Bronchial epithelial cell (primary cell): Measurements from ENCODE around the gene SCYGR4. TPM values are rescaled to one million over a fixed set of nuclear protein-coding genes. Genes with fewer than 3 reads are reported as not detected.
A peak's percentile ranks its signal among the peaks of the same experiment; 100 is the strongest.

Experiments used
- DNase-seq: peaks from one replicate; pipeline ENCODE4 v3.0.0-alpha.2; 2010; ENCODE audit warnings: low read depth
- FAIRE-seq: peaks from 2 replicates; lab custom pipeline; 2011; peaks lifted over from hg19 to GRCh38; lab: Jason Lieb, UNC
- H3K27me3 ChIP-seq: 2 replicates; pipeline ENCODE4 v1.5.1; 2011; ENCODE audit warnings: low read length; ENCODE audit not compliant: control insufficient read depth, insufficient read depth
- H3K36me3 ChIP-seq: 2 replicates; pipeline ENCODE4 v1.5.1; 2011; ENCODE audit warnings: low read length; ENCODE audit not compliant: control insufficient read depth, insufficient read depth
- H3K4me3 ChIP-seq: 2 replicates; pipeline ENCODE4 v1.5.1; 2011; ENCODE audit warnings: mild to moderate bottlenecking, low read depth, low read length, control low read depth
- CTCF ChIP-seq: IDR thresholded peaks from 2 replicates; pipeline ENCODE4 v1.5.1; 2011; ENCODE audit warnings: mild to moderate bottlenecking, moderate library complexity, low read length, control low read depth, inconsistent platforms; ENCODE audit not compliant: insufficient read depth, severe bottlenecking
- total RNA-seq: library from RNA; depleted of rRNA; stranded (reverse); fragments of >200 nt; gene quantifications from 2 replicates; pipeline ENCODE4 v1.2.1, GENCODE V29; 2014

SCYGR4 gene, protein sequence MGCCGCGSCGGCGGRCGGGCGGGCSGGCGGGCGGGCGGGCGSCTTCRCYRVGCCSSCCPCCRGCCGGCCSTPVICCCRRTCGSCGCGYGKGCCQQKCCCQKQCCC
- total RNA-seq, result not detected in 2 replicates

GRCh38 chr2:227617316-227618230 is at the start of gene SCYGR4:
Gene SCYGR4 (plus strand): TSS chr2:227617498. CDS start chr2:227617498, 0 bp downstream.
- no peak for TF ChIP-seq CTCF
- DNase-seq (no peak), FAIRE-seq (no peak)
- H3K36me3 ChIP-seq, result no peaks in the 10 kb centered on the region
- H3K27me3 ChIP-seq, result peaks cover 1% of the 10 kb centered on the region
- no peak within 1 kb of the TSS for H3K4me3 ChIP-seq

GRCh38 chr2:227568852-227569169 is 48.5 kb upstream of the SCYGR4 start:
- H3K36me3 ChIP-seq, result no peaks in the 10 kb centered on the region
- no peaks in the 10 kb centered on the region for H3K27me3 ChIP-seq
- FAIRE-seq, result no peak
- no peak overlapping the region for H3K4me3 ChIP-seq
- no peak for TF ChIP-seq CTCF
- DNase-seq, result no peak

DNA sequence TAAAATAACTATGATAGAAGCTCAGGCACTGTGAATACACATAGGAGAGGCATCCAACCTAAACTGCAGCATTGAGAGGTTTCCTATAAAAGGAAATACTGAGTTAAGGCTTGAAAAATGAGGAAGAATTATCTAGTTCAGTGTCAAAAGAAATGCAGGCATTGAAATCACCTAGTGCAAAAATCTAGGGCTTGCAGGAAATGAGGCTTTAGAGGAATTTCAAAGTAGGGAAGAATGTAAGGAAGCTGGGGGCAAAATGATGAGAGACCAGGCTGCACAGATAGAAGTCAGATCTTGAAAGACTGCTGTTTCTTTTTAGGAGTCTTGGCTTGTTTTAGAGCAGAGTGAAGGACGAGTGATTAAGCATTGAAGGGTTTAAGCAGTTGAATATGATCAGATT is 46.7 kb upstream of the SCYGR4 start:
- no peak for FAIRE-seq
- TF ChIP-seq CTCF, result no peak
- no peak for DNase-seq
- Histone ChIP-seq H3K4me3 (no peak overlapping the region), H3K27me3 (no peaks in the 10 kb centered on the region), H3K36me3 (no peaks in the 10 kb centered on the region)

- TF ChIP-seq CTCF, result no peak
- no peaks in the 10 kb centered on the region for H3K36me3 ChIP-seq
- H3K27me3 ChIP-seq, result no peaks in the 10 kb centered on the region
- H3K4me3 ChIP-seq, result no peak overlapping the region
- FAIRE-seq (no peak), DNase-seq (peak; percentile 12)
Measured at GRCh38 chr2:227576110-227576509, 41.2 kb upstream of the SCYGR4 start.

DNA sequence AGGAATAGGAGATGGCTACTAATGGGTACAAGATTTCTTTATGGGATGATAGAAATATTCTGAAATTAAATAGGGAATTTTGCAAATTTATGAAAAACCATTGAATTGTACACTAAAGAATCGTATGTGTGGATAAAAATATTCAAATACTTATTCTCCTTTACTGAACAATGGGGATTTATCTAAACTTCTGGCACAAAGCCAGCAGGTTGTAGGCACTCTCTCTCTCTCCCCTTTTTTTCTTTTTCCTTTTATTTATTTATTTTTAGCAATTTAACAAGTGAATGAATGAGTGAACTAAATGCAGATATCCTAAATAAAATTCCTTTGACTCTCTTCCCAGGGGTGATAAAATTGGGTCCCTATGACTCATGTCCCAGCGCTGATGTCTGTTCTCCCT is 40.5 kb upstream of the SCYGR4 start:
- FAIRE-seq (no peak), DNase-seq (no peak)
- no peaks in the 10 kb centered on the region for H3K36me3 ChIP-seq
- H3K27me3 ChIP-seq, result no peaks in the 10 kb centered on the region
- H3K4me3 ChIP-seq, result no peak overlapping the region
- TF ChIP-seq CTCF, result no peak
